Liver (tissue), 9 donors: Measurements from ENCODE around the gene ITPK1. TPM values are rescaled to one million over a fixed set of nuclear protein-coding genes. Genes with fewer than 3 reads are reported as not detected.

Experiments used
- DNase-seq: peaks from one replicate; pipeline ENCODE4 v3.0.0-alpha.2; 2017; ENCODE audit warnings: low spot score
- H3K27ac ChIP-seq, 2 donors: one replicate each; pipeline ENCODE4 v1.7.0; 2013; ENCODE audit warnings: inconsistent platforms in 2 of 2, low read length in 2 of 2, control low read depth in 1 of 2, low read depth in 1 of 2, mild to moderate bottlenecking in 1 of 2
- H3K27me3 ChIP-seq, 4 donors: one replicate each; pipeline versions ENCODE4 v1.6.1 to v1.7.0; 2013; ENCODE audit warnings: low read length in 3 of 4, inconsistent platforms in 1 of 4, mild to moderate bottlenecking in 1 of 4, moderate library complexity in 1 of 4; ENCODE audit not compliant: control insufficient read depth in 4 of 4, insufficient read depth in 4 of 4
- H3K36me3 ChIP-seq, 4 donors: one replicate each; pipeline versions ENCODE4 v1.6.1 to v1.7.0; 2013; ENCODE audit warnings: low read length in 3 of 4, mild to moderate bottlenecking in 3 of 4, low read depth in 1 of 4, moderate library complexity in 1 of 4; ENCODE audit not compliant: control insufficient read depth in 4 of 4, insufficient read depth in 3 of 4
- H3K4me1 ChIP-seq, 4 donors: one replicate each; pipeline versions ENCODE4 v1.6.1 to v1.7.0; 2013; ENCODE audit warnings: low read length in 3 of 4, mild to moderate bottlenecking in 3 of 4, moderate library complexity in 1 of 4; ENCODE audit not compliant: control insufficient read depth in 4 of 4, insufficient read depth in 4 of 4
- H3K4me3 ChIP-seq, 3 donors: one replicate each; pipeline versions ENCODE4 v1.6.1 to v1.7.0; 2013; ENCODE audit warnings: low read length in 3 of 3, control low read depth in 1 of 3, low read depth in 1 of 3, mild to moderate bottlenecking in 1 of 3
- H3K9ac ChIP-seq, 2 donors: one replicate each; pipeline ENCODE4 v1.7.0; 2013; ENCODE audit warnings: low read length in 2 of 2, mild to moderate bottlenecking in 2 of 2, moderate library complexity in 2 of 2, control low read depth in 1 of 2, low read depth in 1 of 2
- H3K9me3 ChIP-seq, 4 donors: one replicate each; pipeline versions ENCODE4 v1.6.1 to v1.7.0; 2013; ENCODE audit warnings: low read length in 3 of 4; ENCODE audit not compliant: control insufficient read depth in 4 of 4
- EGR1 ChIP-seq, 2 donors: IDR thresholded peaks; 2 replicates each; pipeline ENCODE4 v1.6.1; 2016 to 2018; ENCODE audit warnings: antibody characterized with exemption in 2 of 2, low read depth in 2 of 2
- FOXA1 ChIP-seq: IDR thresholded peaks from 2 replicates; pipeline ENCODE4 v1.6.1; 2016; ENCODE audit warnings: antibody characterized with exemption
- GABPA ChIP-seq, 2 donors: IDR thresholded peaks in 1 of 2; conservative IDR thresholded peaks in 1 of 2; 2 replicates each; pipeline ENCODE4 v1.6.1; 2016; ENCODE audit warnings: antibody characterized with exemption in 2 of 2, mild to moderate bottlenecking in 1 of 2, moderate library complexity in 1 of 2
- HNF4A ChIP-seq, 2 donors: conservative IDR thresholded peaks; 2 replicates each; pipeline ENCODE4 v1.6.1; 2016; ENCODE audit warnings: antibody characterized with exemption in 2 of 2, mild to moderate bottlenecking in 2 of 2
- HNF4G ChIP-seq: IDR thresholded peaks from 2 replicates; pipeline ENCODE4 v1.6.1; 2016; ENCODE audit warnings: antibody characterized with exemption
- JUND ChIP-seq, 2 donors: IDR thresholded peaks; 2 replicates each; pipeline ENCODE4 v1.6.1; 2016; ENCODE audit warnings: antibody characterized with exemption in 2 of 2
- RAD21 ChIP-seq, 2 donors: IDR thresholded peaks; 2 replicates each; pipeline ENCODE4 v1.6.1; 2016; ENCODE audit warnings: antibody characterized with exemption in 2 of 2, mild to moderate bottlenecking in 2 of 2
- RXRA ChIP-seq, 2 donors: IDR thresholded peaks; 2 replicates each; pipeline ENCODE4 v1.6.1; 2017 to 2018; ENCODE audit warnings: antibody characterized with exemption in 2 of 2, mild to moderate bottlenecking in 1 of 2
- SP1 ChIP-seq: IDR thresholded peaks from 2 replicates; pipeline ENCODE4 v1.6.1; 2018; ENCODE audit warnings: antibody characterized with exemption, mild to moderate bottlenecking
- TAF1 ChIP-seq: conservative IDR thresholded peaks from 2 replicates; pipeline ENCODE4 v1.6.1; 2016; ENCODE audit warnings: antibody characterized with exemption, mild to moderate bottlenecking
- YY1 ChIP-seq: IDR thresholded peaks from 2 replicates; pipeline ENCODE4 v1.6.1; 2016; ENCODE audit warnings: antibody characterized with exemption, mild to moderate bottlenecking
- ZBTB33 ChIP-seq: IDR thresholded peaks from 2 replicates; pipeline ENCODE4 v1.6.1; 2016; ENCODE audit warnings: antibody characterized with exemption
- WGBS: extraction: QIAGEN DNeasy Blood & Tissue Kit; methylation state at CpG from one replicate; pipeline ENCODE4 v1.1.7; 2013; 5-methylcytosine and 5-hydroxymethylcytosine counted together
- polyA plus RNA-seq, 2 donors: library from polyadenylated mRNA; stranded (reverse) in 1 of 2; unstranded in 1 of 2; fragments of 200-250 nt in 1 of 2; fragments of >200 nt in 1 of 2; fragmentation: Nextera tagmentation in 1 of 2; extraction: Ambion mirVana in 1 of 2; gene quantifications; one replicate each; pipeline versions ENCODE4 v1.2.1 to v1.2.3, GENCODE V29; 2013 to 2015
- total RNA-seq, 2 donors: library from RNA; depleted of rRNA; stranded (reverse); fragments of >200 nt; gene quantifications; one replicate each; pipeline ENCODE4 v1.2.3, GENCODE V29; 2014
- TF ChIP-seq, protein P1 (sequence below): fragments of 150-350 bp; IDR thresholded peaks from 2 replicates; pipeline ENCODE4 v1.5.1; 2017; ENCODE audit warnings: improper control_type of control experiment, low read depth, low read length; ENCODE audit not compliant: missing input control
- TF ChIP-seq, protein P2 (sequence below): IDR thresholded peaks from 2 replicates; pipeline ENCODE4 v1.6.1; 2016; ENCODE audit warnings: antibody characterized with exemption
- TF ChIP-seq, protein P3 (sequence below): IDR thresholded peaks from 2 replicates; pipeline ENCODE4 v1.6.1; 2016; ENCODE audit warnings: antibody characterized with exemption
- TF ChIP-seq, protein P4 (sequence below): IDR thresholded peaks from 2 replicates; pipeline ENCODE4 v1.6.1; 2016; ENCODE audit warnings: antibody characterized with exemption, mild to moderate bottlenecking
- donor health status: healthy.
- donor health status: healthy.
- donor health status: healthy.
- donor health status: healthy.
- donor health status: healthy.

The ITPK1 gene
- total and polyA plus RNA-seq, 4 donors, result 9.0 to 41.2 (median 20.4) TPM

GRCh38 chr14:92917956-92918355 is 197.8 kb downstream of the ITPK1 start:
- Histone ChIP-seq H3K9ac (no peak overlapping the region), H3K27me3 (peaks cover 0 to 4% (median 0%) of the 10 kb centered on the region in 4 donors), H3K4me1 (peaks cover 0 to under 1% (median 0%) of the 10 kb centered on the region in 4 donors), H3K9me3 (no peaks in the 10 kb centered on the region), H3K4me3 (no peak overlapping the region), H3K27ac (no peak overlapping the region), H3K36me3 (no peaks in the 10 kb centered on the region)
- TF ChIP-seq EGR1 (IDR thresholded peaks at IDR 0.05; ENCODE audit: low read depth in 2 of 2), result no peak
- TF ChIP-seq, protein P1, sequence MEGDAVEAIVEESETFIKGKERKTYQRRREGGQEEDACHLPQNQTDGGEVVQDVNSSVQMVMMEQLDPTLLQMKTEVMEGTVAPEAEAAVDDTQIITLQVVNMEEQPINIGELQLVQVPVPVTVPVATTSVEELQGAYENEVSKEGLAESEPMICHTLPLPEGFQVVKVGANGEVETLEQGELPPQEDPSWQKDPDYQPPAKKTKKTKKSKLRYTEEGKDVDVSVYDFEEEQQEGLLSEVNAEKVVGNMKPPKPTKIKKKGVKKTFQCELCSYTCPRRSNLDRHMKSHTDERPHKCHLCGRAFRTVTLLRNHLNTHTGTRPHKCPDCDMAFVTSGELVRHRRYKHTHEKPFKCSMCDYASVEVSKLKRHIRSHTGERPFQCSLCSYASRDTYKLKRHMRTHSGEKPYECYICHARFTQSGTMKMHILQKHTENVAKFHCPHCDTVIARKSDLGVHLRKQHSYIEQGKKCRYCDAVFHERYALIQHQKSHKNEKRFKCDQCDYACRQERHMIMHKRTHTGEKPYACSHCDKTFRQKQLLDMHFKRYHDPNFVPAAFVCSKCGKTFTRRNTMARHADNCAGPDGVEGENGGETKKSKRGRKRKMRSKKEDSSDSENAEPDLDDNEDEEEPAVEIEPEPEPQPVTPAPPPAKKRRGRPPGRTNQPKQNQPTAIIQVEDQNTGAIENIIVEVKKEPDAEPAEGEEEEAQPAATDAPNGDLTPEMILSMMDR, result no peak
- TF ChIP-seq HNF4G, result no peak
- TF ChIP-seq, protein P2, sequence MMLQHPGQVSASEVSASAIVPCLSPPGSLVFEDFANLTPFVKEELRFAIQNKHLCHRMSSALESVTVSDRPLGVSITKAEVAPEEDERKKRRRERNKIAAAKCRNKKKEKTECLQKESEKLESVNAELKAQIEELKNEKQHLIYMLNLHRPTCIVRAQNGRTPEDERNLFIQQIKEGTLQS, result no peak
- TF ChIP-seq JUND (IDR thresholded peaks at IDR 0.05), result no peak
- TF ChIP-seq SP1, result no peak
- TF ChIP-seq RAD21 (IDR thresholded peaks at IDR 0.05), result no peak
- no peak for TF ChIP-seq HNF4A (conservative IDR thresholded peaks at IDR 0.05)
- no peak for TF ChIP-seq YY1
- TF ChIP-seq FOXA1, result no peak
- TF ChIP-seq GABPA (IDR thresholded peaks at IDR 0.05 in 1 of 2, conservative IDR thresholded peaks at IDR 0.05 in 1 of 2), result no peak
- TF ChIP-seq, protein P3, sequence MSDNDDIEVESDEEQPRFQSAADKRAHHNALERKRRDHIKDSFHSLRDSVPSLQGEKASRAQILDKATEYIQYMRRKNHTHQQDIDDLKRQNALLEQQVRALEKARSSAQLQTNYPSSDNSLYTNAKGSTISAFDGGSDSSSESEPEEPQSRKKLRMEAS, result no peak
- TF ChIP-seq, protein P4, sequence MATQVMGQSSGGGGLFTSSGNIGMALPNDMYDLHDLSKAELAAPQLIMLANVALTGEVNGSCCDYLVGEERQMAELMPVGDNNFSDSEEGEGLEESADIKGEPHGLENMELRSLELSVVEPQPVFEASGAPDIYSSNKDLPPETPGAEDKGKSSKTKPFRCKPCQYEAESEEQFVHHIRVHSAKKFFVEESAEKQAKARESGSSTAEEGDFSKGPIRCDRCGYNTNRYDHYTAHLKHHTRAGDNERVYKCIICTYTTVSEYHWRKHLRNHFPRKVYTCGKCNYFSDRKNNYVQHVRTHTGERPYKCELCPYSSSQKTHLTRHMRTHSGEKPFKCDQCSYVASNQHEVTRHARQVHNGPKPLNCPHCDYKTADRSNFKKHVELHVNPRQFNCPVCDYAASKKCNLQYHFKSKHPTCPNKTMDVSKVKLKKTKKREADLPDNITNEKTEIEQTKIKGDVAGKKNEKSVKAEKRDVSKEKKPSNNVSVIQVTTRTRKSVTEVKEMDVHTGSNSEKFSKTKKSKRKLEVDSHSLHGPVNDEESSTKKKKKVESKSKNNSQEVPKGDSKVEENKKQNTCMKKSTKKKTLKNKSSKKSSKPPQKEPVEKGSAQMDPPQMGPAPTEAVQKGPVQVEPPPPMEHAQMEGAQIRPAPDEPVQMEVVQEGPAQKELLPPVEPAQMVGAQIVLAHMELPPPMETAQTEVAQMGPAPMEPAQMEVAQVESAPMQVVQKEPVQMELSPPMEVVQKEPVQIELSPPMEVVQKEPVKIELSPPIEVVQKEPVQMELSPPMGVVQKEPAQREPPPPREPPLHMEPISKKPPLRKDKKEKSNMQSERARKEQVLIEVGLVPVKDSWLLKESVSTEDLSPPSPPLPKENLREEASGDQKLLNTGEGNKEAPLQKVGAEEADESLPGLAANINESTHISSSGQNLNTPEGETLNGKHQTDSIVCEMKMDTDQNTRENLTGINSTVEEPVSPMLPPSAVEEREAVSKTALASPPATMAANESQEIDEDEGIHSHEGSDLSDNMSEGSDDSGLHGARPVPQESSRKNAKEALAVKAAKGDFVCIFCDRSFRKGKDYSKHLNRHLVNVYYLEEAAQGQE, result no peak
- TF ChIP-seq TAF1, result no peak
- WGBS, result 77% methylated on average over 7 of the region's 7 CpGs
- no peak for DNase-seq

DNA sequence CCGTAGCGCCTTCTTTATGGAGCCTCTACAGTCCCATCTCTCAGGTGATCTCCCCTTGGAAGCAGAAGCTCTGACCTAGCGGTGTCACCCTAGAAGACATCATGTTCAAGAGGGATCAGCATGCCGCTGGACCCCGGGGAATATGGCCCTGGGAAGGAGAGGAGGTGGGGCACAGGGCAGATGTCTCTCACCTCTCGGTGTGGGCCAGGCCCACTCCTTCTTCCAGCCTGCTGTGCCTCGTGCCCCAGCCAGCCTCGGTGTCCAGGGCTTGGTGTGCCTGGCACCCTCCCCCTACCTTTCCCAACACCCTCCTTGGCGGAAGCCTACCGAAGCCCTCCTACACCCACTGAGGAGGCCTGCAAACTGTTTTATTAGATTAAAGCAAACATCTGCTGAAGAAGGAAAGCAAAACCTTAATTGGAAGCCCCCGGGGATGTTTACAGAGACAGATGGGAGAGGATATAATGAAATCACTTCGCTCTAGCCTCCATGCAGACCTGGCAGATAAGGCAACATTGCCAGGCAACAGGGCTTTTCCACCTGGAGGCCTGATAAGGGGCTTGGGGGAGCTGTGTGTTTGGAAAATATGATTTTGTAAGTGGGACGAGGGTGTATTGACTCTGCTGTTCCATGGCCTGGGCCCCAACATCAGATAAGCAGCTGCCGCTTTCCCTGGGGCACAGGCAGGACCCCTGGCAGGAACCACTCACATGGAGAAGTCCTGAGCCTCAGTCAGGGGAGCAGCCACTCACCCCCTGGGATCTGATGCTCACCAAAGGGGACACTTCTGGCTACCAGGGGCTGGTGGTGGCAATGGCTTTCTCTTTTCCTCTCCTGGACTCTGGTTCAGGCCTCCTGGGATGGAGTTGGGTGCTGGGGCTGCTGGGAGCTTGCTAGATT is 198.4 kb downstream of the ITPK1 start:
- no peak overlapping the region for H3K9ac ChIP-seq
- no peak for DNase-seq
- H3K9me3 ChIP-seq, result no peaks in the 10 kb centered on the region
- no peaks in the 10 kb centered on the region for H3K36me3 ChIP-seq
- WGBS, result 66% methylated on average over 14 of the region's 14 CpGs
- H3K4me1 ChIP-seq, result no peaks in the 10 kb centered on the region
- no peak overlapping the region for H3K27ac ChIP-seq
- TF ChIP-seq, protein P2, result no peak
- TF ChIP-seq, protein P1, result no peak
- TF ChIP-seq HNF4G, result no peak
- no peak for TF ChIP-seq FOXA1
- TF ChIP-seq, protein P3, result no peak
- no peak for TF ChIP-seq SP1
- no peak for TF ChIP-seq ZBTB33
- TF ChIP-seq HNF4A (conservative IDR thresholded peaks at IDR 0.05), result no peak
- no peak for TF ChIP-seq YY1
- TF ChIP-seq RXRA (IDR thresholded peaks at IDR 0.05), result no peak
- TF ChIP-seq JUND (IDR thresholded peaks at IDR 0.05), result no peak
- no peak for TF ChIP-seq EGR1 (IDR thresholded peaks at IDR 0.05; ENCODE audit: low read depth in 2 of 2)
- H3K4me3 ChIP-seq, result no peak overlapping the region
- peaks cover 0 to 3% (median 0%) of the 10 kb centered on the region in 4 donors for H3K27me3 ChIP-seq
